WTC11 (cell line): ENCODE data around the gene MX2.

ENCODE experiments used
- ATF6 ChIP-seq: sonication (generic); formaldehyde crosslinking; IDR thresholded peaks from 2 replicates; pipeline ENCODE4 v1.8.1; 2023; ENCODE audit warnings: mild to moderate bottlenecking, missing genetic modification reagents
- CTCF ChIP-seq: fragments of 200-600 bp; IDR thresholded peaks from 2 replicates; pipeline ENCODE4 v1.8.0; 2022; ENCODE audit warnings: antibody characterized with exemption
- E2F5 ChIP-seq: sonication (generic); formaldehyde crosslinking; IDR thresholded peaks from 2 replicates; pipeline ENCODE4 v1.8.1; 2022; ENCODE audit warnings: mild to moderate bottlenecking, moderate library complexity, missing genetic modification reagents
- HMGA2 ChIP-seq: fragments of 250-450 bp; sonication (Bioruptor Pico); IDR thresholded peaks from 2 replicates; pipeline ENCODE4 v1.4.0; 2021; ENCODE audit warnings: mild to moderate bottlenecking, moderate library complexity
- SP1 ChIP-seq: sonication (generic); formaldehyde crosslinking; conservative IDR thresholded peaks from 2 replicates; pipeline ENCODE4 v1.8.1; 2022; ENCODE audit warnings: missing genetic modification reagents
- TEAD4 ChIP-seq: sonication (generic); formaldehyde crosslinking; IDR thresholded peaks from 2 replicates; pipeline ENCODE4 v1.8.0; 2022; ENCODE audit warnings: mild to moderate bottlenecking, missing genetic modification reagents
- ZNF232 ChIP-seq: sonication (generic); formaldehyde crosslinking; IDR thresholded peaks from 2 replicates; pipeline ENCODE4 v1.8.0; 2022; ENCODE audit warnings: mild to moderate bottlenecking, missing genetic modification reagents
- TF ChIP-seq, protein P1 (sequence below): sonication (generic); formaldehyde crosslinking; conservative IDR thresholded peaks from 2 replicates; pipeline ENCODE4 v1.8.1; 2022; ENCODE audit warnings: mild to moderate bottlenecking, missing genetic modification reagents
- TF ChIP-seq, protein P2 (sequence below): sonication (generic); formaldehyde crosslinking; IDR thresholded peaks from 2 replicates; pipeline ENCODE4 v1.8.0; 2022; ENCODE audit warnings: mild to moderate bottlenecking, missing genetic modification reagents

GRCh38 chr21:41363370-41364270 is 1.8 kb downstream of the MX2 start:
- TF ChIP-seq CTCF (no peak), ZNF232 (CRISPR knock-in tag) (no peak), SP1 (CRISPR knock-in tag) (no peak), HMGA2 (no peak), TEAD4 (CRISPR knock-in tag) (no peak), E2F5 (no peak), ATF6 (CRISPR knock-in tag) (no peak)
- TF ChIP-seq, protein P1, sequence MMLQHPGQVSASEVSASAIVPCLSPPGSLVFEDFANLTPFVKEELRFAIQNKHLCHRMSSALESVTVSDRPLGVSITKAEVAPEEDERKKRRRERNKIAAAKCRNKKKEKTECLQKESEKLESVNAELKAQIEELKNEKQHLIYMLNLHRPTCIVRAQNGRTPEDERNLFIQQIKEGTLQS (CRISPR knock-in tag) = no peak
- TF ChIP-seq, protein P2, sequence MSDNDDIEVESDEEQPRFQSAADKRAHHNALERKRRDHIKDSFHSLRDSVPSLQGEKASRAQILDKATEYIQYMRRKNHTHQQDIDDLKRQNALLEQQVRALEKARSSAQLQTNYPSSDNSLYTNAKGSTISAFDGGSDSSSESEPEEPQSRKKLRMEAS = no peak
